ENCODE results near the gene HCRTR1. TPM values are rescaled to one million over a fixed set of nuclear protein-coding genes. Genes with fewer than 3 reads are reported as not detected.
"Not testable (repeated sequence)": the region's sequence is repeated elsewhere in the genome, so short reads cannot be mapped to it uniquely, and the experiment has no call there.

HCRTR1 gene
- total RNA-seq, 1 experiment from 2014 or later = not detected

DNA sequence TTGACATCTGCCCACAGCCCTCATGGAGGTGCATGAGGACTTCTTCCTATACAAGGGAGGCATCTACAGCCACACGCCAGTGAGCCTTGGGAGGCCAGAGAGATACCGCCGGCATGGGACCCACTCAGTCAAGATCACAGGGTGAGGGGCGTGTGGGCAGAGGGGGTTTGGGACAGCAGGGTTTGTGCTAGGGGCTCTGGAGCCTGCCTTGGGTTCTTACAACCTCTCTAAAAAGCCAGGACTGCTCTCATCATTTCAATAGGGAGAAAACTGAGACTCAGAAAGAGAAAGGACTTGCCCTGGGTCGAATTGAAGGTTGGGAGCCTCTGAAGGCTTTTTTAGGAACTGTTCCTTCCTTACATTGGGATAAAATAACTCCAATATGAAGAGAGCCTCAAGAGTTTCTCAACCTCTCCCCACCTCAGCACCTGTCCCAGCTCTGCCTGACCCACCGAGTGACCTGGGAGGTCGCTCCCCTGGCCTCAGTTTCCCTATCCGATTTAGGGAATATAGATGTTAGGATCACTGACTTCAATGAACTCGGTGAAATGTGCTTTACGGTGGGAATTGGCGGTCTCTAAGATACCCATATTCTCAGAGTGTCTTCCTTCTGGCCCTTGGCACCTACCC, 31.6 kb upstream of the HCRTR1 start:
- Histone ChIP-seq H3K27ac (ENCODE audit: low read depth, low read length, poor library complexity, severe bottlenecking) (no peak overlapping the region), H3K4me3 (ENCODE audit: low read depth, low read length, poor library complexity, severe bottlenecking) (no peak overlapping the region), H3K27me3 (replicated peaks; ENCODE audit: insufficient read depth, low read depth, low read length, poor library complexity) (no peaks in the 10 kb centered on the region), H3K4me1 (ENCODE audit: insufficient read depth, low read length, poor library complexity, severe bottlenecking) (peaks cover 13% of the 10 kb centered on the region), H3K9me3 (ENCODE audit: low read depth, low read length, poor library complexity, severe bottlenecking) (no peaks in the 10 kb centered on the region), H3K36me3 (ENCODE audit: insufficient read depth, low read length, poor library complexity, severe bottlenecking) (no peaks in the 10 kb centered on the region)
- CTCF ChIA-PET = no interaction called here
- DNase-seq (ENCODE audit: low spot score) = no peak
- no peak for TF ChIP-seq CTCF (conservative IDR thresholded peaks at IDR 0.05; ENCODE audit: low read depth, low read length)
- TF ChIP-seq EZH2 (IDR thresholded peaks at IDR 0.05; ENCODE audit: borderline replicate concordance, low read depth, low read length, poor library complexity, severe bottlenecking) = no peak
- intact Hi-C loops (cut with micrococcal nuclease; ENCODE audit: unreplicated experiment) = no loop called here
- POLR2A ChIA-PET (ENCODE audit: low non-redundant PET) = interaction anchor here (0.6 kb wide), 1 partner anchor 315 kb away, joined by 3 read pairs; no protein-coding TSS in a partner anchor
- BruUV-seq (replicated peaks) = no TSS peak

DNA sequence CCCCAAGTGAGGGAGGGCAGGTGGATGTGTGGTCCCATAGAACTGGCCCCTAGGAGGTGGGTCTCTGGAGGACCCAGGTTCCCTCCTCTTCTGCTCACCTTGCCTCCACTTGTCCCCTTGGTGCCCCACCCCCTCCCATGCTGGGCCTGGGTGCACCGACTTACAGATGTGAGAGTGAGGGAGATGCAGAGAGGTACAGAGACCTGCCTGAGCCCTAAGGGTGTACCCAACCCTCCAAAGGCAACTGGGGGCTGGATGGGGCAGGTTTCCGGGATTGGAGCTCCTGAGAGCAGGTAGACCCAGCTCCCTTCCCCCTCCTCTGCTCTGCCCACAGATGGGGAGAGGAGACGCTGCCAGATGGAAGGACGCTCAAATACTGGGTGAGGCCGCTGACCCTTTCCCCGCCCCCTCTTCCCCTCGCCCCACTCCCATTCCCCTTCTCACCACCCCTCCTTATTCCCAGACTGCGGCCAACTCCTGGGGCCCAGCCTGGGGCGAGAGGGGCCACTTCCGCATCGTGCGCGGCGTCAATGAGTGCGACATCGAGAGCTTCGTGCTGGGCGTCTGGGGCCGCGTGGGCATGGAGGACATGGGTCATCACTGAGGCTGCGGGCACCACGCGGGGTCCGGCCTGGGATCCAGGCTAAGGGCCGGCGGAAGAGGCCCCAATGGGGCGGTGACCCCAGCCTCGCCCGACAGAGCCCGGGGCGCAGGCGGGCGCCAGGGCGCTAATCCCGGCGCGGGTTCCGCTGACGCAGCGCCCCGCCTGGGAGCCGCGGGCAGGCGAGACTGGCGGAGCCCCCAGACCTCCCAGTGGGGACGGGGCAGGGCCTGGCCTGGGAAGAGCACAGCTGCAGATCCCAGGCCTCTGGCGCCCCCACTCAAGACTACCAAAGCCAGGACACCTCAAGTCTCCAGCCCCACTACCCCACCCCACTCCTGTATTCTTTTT, 30.8 kb upstream of the HCRTR1 start:
- no peak for DNase-seq (ENCODE audit: low spot score)
- BruUV-seq (replicated peaks) = no TSS peak
- Histone ChIP-seq H3K9me3 (ENCODE audit: low read depth, low read length, poor library complexity, severe bottlenecking) (no peaks in the 10 kb centered on the region), H3K4me3 (ENCODE audit: low read depth, low read length, poor library complexity, severe bottlenecking) (no peak overlapping the region), H3K27ac (ENCODE audit: low read depth, low read length, poor library complexity, severe bottlenecking) (no peak overlapping the region), H3K36me3 (ENCODE audit: insufficient read depth, low read length, poor library complexity, severe bottlenecking) (no peaks in the 10 kb centered on the region), H3K4me1 (ENCODE audit: insufficient read depth, low read length, poor library complexity, severe bottlenecking) (peaks cover 13% of the 10 kb centered on the region), H3K27me3 (replicated peaks; ENCODE audit: insufficient read depth, low read depth, low read length, poor library complexity) (no peaks in the 10 kb centered on the region)
- intact Hi-C loops (cut with micrococcal nuclease; ENCODE audit: unreplicated experiment) = no loop called here
- ChIA-PET CTCF (no interaction called here), POLR2A (ENCODE audit: low non-redundant PET) (interaction anchor here (0.6 kb wide), 1 partner anchor 316 kb away, joined by 3 read pairs; no protein-coding TSS in a partner anchor)
- no peak for TF ChIP-seq EZH2 (IDR thresholded peaks at IDR 0.05; ENCODE audit: borderline replicate concordance, low read depth, low read length, poor library complexity, severe bottlenecking)

DNA sequence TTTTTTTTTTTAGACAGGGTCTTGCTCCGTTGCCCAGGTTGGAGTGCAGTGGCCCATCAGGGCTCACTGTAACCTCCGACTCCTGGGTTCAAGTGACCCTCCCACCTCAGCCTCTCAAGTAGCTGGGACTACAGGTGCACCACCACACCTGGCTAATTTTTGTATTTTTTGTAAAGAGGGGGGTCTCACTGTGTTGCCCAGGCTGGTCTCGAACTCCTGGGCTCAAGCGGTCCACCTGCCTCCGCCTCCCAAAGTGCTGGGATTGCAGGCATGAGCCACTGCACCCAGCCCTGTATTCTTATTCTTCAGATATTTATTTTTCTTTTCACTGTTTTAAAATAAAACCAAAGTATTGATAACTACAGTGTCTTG, 30.2 kb upstream of the HCRTR1 start:
- H3K4me3 ChIP-seq (ENCODE audit: low read depth, low read length, poor library complexity, severe bottlenecking); H3K27me3 ChIP-seq (replicated peaks; ENCODE audit: insufficient read depth, low read depth, low read length, poor library complexity); H3K27ac ChIP-seq (ENCODE audit: low read depth, low read length, poor library complexity, severe bottlenecking); DNase-seq (ENCODE audit: low spot score); CTCF ChIA-PET; POLR2A ChIA-PET (ENCODE audit: low non-redundant PET); H3K9me3 ChIP-seq (ENCODE audit: low read depth, low read length, poor library complexity, severe bottlenecking); intact Hi-C loops (cut with micrococcal nuclease; ENCODE audit: unreplicated experiment); H3K36me3 ChIP-seq (ENCODE audit: insufficient read depth, low read length, poor library complexity, severe bottlenecking); BruUV-seq (replicated peaks): not testable (repeated sequence)
- H3K4me1 ChIP-seq (ENCODE audit: insufficient read depth, low read length, poor library complexity, severe bottlenecking) = peaks cover 13% of the 10 kb centered on the region

DNA sequence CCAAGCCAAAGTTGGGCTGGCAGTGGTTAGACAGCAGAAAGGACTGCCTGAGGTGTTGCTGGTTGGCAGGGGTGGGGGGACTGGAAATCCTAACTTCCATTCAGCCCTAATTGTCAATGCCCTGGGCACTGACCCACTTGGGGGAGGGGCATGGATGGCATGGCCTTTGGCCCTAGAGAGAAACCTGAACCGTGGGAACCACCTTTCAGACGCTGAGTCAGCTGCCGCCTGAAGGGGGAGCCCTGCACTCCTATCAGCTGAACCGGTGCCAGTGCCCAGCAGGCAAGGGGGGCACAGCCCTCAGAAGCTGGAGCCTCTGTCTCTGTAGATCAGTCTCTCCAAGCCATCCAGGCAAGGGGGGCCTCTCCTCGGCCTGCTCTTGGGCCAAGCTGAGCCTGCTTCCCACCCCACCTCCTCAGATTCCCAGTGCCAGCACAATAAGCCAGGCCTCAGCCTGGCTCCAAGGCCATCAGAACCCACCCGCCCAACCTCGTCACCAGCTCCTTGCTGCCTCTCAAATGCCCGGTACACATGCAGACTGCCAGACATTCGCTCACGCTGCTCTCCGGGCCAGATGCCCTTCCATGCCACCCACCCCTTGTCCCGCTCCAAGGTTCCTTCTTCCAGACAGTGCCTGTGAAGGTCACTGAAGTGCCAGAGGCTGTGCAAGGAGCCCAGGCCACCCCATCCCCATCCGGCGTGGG, 29.6 kb upstream of the HCRTR1 start:
- TF ChIP-seq CTCF (conservative IDR thresholded peaks at IDR 0.05; ENCODE audit: low read depth, low read length) (peak; percentile 84), EZH2 (IDR thresholded peaks at IDR 0.05; ENCODE audit: borderline replicate concordance, low read depth, low read length, poor library complexity, severe bottlenecking) (no peak)
- Histone ChIP-seq H3K27me3 (replicated peaks; ENCODE audit: insufficient read depth, low read depth, low read length, poor library complexity) (no peaks in the 10 kb centered on the region), H3K27ac (ENCODE audit: low read depth, low read length, poor library complexity, severe bottlenecking) (no peak overlapping the region), H3K9me3 (ENCODE audit: low read depth, low read length, poor library complexity, severe bottlenecking) (no peaks in the 10 kb centered on the region), H3K4me3 (ENCODE audit: low read depth, low read length, poor library complexity, severe bottlenecking) (no peak overlapping the region), H3K36me3 (ENCODE audit: insufficient read depth, low read length, poor library complexity, severe bottlenecking) (no peaks in the 10 kb centered on the region), H3K4me1 (ENCODE audit: insufficient read depth, low read length, poor library complexity, severe bottlenecking) (peaks cover 13% of the 10 kb centered on the region)
- POLR2A ChIA-PET (ENCODE audit: low non-redundant PET) = no interaction called here
- intact Hi-C loops (cut with micrococcal nuclease; ENCODE audit: unreplicated experiment) = no loop called here
- peak; percentile 73 for DNase-seq (ENCODE audit: low spot score)
- BruUV-seq (replicated peaks) = no TSS peak
- CTCF ChIA-PET = interaction anchor here (0.6 kb wide), 2 partner anchors 261 to 404 kb away, joined by 3 to 6 read pairs; no protein-coding TSS in a partner anchor

Measured in A673 (cell line).